HEK293T (cell line): ENCODE results near the gene OTOA.

Experiments used
- ARNT ChIP-seq: fragments of 450-650 bp; IDR thresholded peaks from 2 replicates; pipeline ENCODE4 v1.6.1; 2017; ENCODE audit warnings: mild to moderate bottlenecking
- BHLHE40 ChIP-seq: fragments of 450-650 bp; IDR thresholded peaks from 2 replicates; pipeline ENCODE4 v1.6.1; 2016; ENCODE audit warnings: mild to moderate bottlenecking, moderate library complexity, borderline replicate concordance
- FOXA1 ChIP-seq: fragments of 450-650 bp; IDR thresholded peaks from 2 replicates; pipeline ENCODE4 v1.6.1; 2016; ENCODE audit warnings: mild to moderate bottlenecking
- LEF1 ChIP-seq: fragments of 450-650 bp; IDR thresholded peaks from 2 replicates; pipeline ENCODE4 v1.6.1; 2017; ENCODE audit warnings: mild to moderate bottlenecking, borderline replicate concordance
- NFRKB ChIP-seq: fragments of 450-650 bp; IDR thresholded peaks from 2 replicates; pipeline ENCODE4 v1.6.1; 2016; ENCODE audit warnings: mild to moderate bottlenecking, moderate library complexity
- SP1 ChIP-seq: fragments of 450-650 bp; IDR thresholded peaks from 2 replicates; pipeline ENCODE4 v1.6.1; 2017
- SUZ12 ChIP-seq: fragments of 450-650 bp; IDR thresholded peaks from 2 replicates; pipeline ENCODE4 v1.6.1; 2016; ENCODE audit warnings: mild to moderate bottlenecking

- TF ChIP-seq LEF1, result no peak
- TF ChIP-seq SP1, result no peak
- TF ChIP-seq FOXA1, result no peak
- no peak for TF ChIP-seq ARNT
- no peak for TF ChIP-seq NFRKB
- TF ChIP-seq BHLHE40, result no peak
- TF ChIP-seq SUZ12, result no peak
These were observed 3.8 kb downstream of the OTOA start for GRCh38 chr16:21667575-21667974.
